ENCODE results near the gene WDR54. TPM values are rescaled to one million over a fixed set of nuclear protein-coding genes. Genes with fewer than 3 reads are reported as not detected.

Gene WDR54
- total RNA-seq, 2 donors from 2014 or later = 11.4 to 19.4 TPM

DNA sequence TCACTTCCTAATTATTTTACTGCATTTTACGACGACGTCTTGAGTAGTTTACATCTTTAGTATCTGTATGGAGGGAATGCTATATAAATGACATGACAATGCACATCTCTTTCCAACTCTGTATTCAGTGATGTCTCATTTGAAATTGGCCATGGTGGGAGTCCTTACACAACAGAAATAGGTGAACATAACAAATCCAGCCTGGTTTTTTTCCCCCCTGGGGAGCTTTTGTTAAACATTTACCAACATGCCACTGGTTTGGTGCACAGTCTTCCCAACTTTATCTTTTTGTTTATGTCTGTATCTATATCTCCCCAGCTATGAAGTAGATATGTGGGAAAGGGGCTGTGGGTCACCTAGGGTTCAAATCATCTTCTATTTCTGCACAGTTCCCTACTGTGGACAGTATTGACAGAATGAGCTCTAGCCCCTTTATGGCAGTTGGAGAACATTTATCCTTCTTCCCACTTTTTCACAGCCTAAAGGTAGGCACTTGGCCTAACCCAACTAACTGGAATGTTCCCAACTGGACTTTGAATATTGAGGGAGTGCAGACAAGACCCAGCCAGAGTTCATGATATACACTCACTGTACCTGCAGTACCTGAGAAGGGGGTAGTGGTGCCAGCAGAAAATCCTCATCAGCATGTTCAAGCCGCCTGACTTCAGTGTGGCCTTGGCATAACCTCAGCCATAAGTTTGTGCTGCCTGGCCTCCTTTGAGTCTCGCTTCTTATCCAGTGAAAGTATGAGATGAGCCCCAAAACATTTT is 25.9 kb downstream of the WDR54 start:
- Histone ChIP-seq H3K27ac (no peak overlapping the region), H3K4me3 (no peak overlapping the region), H3K27me3 (replicated peaks; ENCODE audit: insufficient read depth) (no peaks in the 10 kb centered on the region), H3K36me3 (no peaks in the 10 kb centered on the region), H3K4me1 (replicated peaks) (no peaks in the 10 kb centered on the region), H3K9me3 (no peaks in the 10 kb centered on the region)
- no peak for TF ChIP-seq POLR2AphosphoS5 (IDR thresholded peaks at IDR 0.05)
- DNase-seq (ENCODE audit: low spot score) = no peak
- WGBS = 86% methylated on average over 5 of the region's 5 CpGs
- intact Hi-C loops (cut with DNase I) = no loop called here

GRCh38 chr2:74448771-74449170 is 27.2 kb downstream of the WDR54 start:
- no peak for DNase-seq (ENCODE audit: low spot score)
- Histone ChIP-seq H3K27ac (no peak overlapping the region), H3K4me3 (no peak overlapping the region), H3K36me3 (no peaks in the 10 kb centered on the region), H3K9me3 (no peaks in the 10 kb centered on the region), H3K4me1 (replicated peaks) (no peaks in the 10 kb centered on the region), H3K27me3 (replicated peaks; ENCODE audit: insufficient read depth) (no peaks in the 10 kb centered on the region)
- 81% methylated on average over 2 of the region's 2 CpGs for WGBS
- no peak for TF ChIP-seq POLR2A (IDR thresholded peaks at IDR 0.05)
- TF ChIP-seq POLR2AphosphoS5 (IDR thresholded peaks at IDR 0.05) = no peak
- TF ChIP-seq CTCF (IDR thresholded peaks at IDR 0.05) = no peak
- intact Hi-C loops (cut with DNase I) = no loop called here

- H3K27me3 ChIP-seq (replicated peaks; ENCODE audit: insufficient read depth) = no peaks in the 10 kb centered on the region
Observed at GRCh38 chr2:74450570-74451190, 29.1 kb downstream of the WDR54 start.

GRCh38 chr2:74454654-74455511 is 33.4 kb downstream of the WDR54 start, which contains the start of gene INO80B:
Gene INO80B (plus strand): TSS chr2:74455087. CDS start chr2:74455117, 30 bp downstream.
- peaks cover 10% of the 10 kb centered on the region for H3K4me1 ChIP-seq (replicated peaks)
- no peak for TF ChIP-seq POLR2A (IDR thresholded peaks at IDR 0.05)
- peak in 2 of 4 experiments; percentile 24 to 25 for TF ChIP-seq CTCF (IDR thresholded peaks at IDR 0.05)
- peak; percentile 100 for TF ChIP-seq POLR2AphosphoS5 (IDR thresholded peaks at IDR 0.05)
- under 1% methylated on average over 40 of the region's 40 CpGs for WGBS

More at GRCh38 chr2:74450570-74451190, 29.1 kb downstream of the WDR54 start:
- WGBS = 65% methylated on average over 3 of the region's 3 CpGs
- no peak overlapping the region for H3K4me3 ChIP-seq
- H3K4me1 ChIP-seq (replicated peaks) = peaks cover 2% of the 10 kb centered on the region
- intact Hi-C loops (cut with DNase I) = no loop called here
- no peak for DNase-seq (ENCODE audit: low spot score)
- no peak overlapping the region for H3K27ac ChIP-seq
- no peaks in the 10 kb centered on the region for H3K36me3 ChIP-seq
- no peaks in the 10 kb centered on the region for H3K9me3 ChIP-seq
- TF ChIP-seq POLR2AphosphoS5 (IDR thresholded peaks at IDR 0.05) = no peak
- no peak for TF ChIP-seq CTCF (IDR thresholded peaks at IDR 0.05)
- no peak for TF ChIP-seq POLR2A (IDR thresholded peaks at IDR 0.05)

DNA sequence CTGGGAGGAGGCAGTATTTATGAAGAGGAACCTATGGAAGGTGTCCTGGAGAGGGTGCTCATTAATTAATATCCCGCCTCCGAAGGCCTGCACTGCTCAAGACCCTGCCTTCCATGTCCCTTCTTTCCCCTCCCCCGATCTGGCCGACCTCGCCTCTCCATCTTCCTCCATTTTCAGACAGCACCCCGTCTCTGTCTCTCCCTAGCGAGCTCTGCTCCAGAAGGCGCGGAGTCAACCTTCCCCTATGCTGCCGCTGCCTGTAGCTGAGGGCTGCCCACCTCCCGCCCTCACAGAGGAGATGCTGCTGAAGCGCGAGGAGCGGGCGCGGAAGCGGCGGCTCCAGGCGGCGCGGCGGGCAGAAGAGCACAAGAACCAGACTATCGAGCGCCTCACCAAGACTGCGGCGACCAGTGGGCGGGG is 35.6 kb downstream of the WDR54 start:
- Histone ChIP-seq H3K4me1 (replicated peaks) (peaks cover 10% of the 10 kb centered on the region), H3K27ac (peak overlapping the region; percentile 99), H3K4me3 (peak overlapping the region; percentile 67 to 73), H3K9me3 (no peaks in the 10 kb centered on the region), H3K36me3 (no peaks in the 10 kb centered on the region), H3K27me3 (replicated peaks; ENCODE audit: insufficient read depth) (no peaks in the 10 kb centered on the region)
- intact Hi-C loops (cut with DNase I) = no loop called here
- no peak for DNase-seq (ENCODE audit: low spot score)
- WGBS = 1% methylated on average over 27 of the region's 27 CpGs
- TF ChIP-seq POLR2AphosphoS5 (IDR thresholded peaks at IDR 0.05) = no peak
- no peak for TF ChIP-seq POLR2A (IDR thresholded peaks at IDR 0.05)
- no peak for TF ChIP-seq CTCF (IDR thresholded peaks at IDR 0.05)

More at GRCh38 chr2:74454654-74455511, 33.4 kb downstream of the WDR54 start, which contains the start of gene INO80B:
- H3K36me3 ChIP-seq = no peaks in the 10 kb centered on the region
- peak within 1 kb of the TSS; percentile 52 to 59 for H3K4me3 ChIP-seq
- DNase-seq (ENCODE audit: low spot score) = peak; percentile 94
- H3K9me3 ChIP-seq = no peaks in the 10 kb centered on the region
- peak within 1 kb of the TSS; percentile 58 to 74 for H3K27ac ChIP-seq
- H3K27me3 ChIP-seq (replicated peaks; ENCODE audit: insufficient read depth) = no peaks in the 10 kb centered on the region
- intact Hi-C loops (cut with DNase I) = no loop called here

Data from prostate gland (tissue), 2 donors.